ENCODE data around the gene XAF1.

GRCh38 chr17:6815775-6816174 lies 59.9 kb downstream of the XAF1 start:
- TF ChIP-seq CTCF (conservative IDR thresholded peaks at IDR 0.05; ENCODE audit: low read length) (no peak), EZH2phosphoT487 (IDR thresholded peaks at IDR 0.05; ENCODE audit: borderline replicate concordance) (no peak)

All from Loucy (cell line).